Effector CD4-positive, alpha-beta T cell (primary cell): ENCODE results near the gene TMEM183A.
"Not testable (repeated sequence)": the region's sequence is repeated elsewhere in the genome, so short reads cannot be mapped to it uniquely, and the experiment has no call there.

Experiments
- DNase-seq: peaks from one replicate; pipeline ENCODE4 v3.0.0-alpha.2; 2020

TMEM183A gene

DNA sequence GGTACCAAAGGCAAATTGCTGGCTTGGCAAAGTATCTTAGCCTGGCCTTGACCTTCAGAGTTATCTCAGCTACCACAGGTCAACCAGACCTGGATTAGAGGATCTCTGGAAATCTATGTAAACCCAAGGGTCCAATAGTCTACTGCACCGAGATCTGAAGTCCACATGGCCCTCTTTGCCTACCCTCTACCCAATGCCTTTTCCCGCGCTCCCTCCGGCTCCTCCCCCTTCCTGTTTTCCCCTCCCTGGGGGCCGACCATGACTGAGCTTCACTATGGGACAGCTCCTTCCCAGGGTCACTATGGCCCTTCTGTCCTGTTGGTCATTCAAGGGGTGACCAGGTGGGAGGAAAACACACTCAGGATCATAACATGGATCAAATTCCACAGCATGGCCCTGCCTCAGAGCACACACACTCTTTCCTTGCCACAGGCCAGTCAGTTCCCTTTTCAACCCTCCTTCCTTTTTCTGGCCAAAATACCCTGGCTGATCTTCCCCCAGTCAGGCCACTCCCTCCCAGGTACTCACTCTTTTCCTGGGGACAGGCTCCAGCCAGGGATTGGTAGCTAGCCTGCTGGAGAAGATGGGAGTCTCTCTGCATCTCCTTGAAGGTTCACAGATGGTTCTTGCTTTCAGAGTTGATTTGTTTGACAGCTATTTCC is 19.1 kb upstream of the TMEM183A start:
- DNase-seq: no peak

DNA sequence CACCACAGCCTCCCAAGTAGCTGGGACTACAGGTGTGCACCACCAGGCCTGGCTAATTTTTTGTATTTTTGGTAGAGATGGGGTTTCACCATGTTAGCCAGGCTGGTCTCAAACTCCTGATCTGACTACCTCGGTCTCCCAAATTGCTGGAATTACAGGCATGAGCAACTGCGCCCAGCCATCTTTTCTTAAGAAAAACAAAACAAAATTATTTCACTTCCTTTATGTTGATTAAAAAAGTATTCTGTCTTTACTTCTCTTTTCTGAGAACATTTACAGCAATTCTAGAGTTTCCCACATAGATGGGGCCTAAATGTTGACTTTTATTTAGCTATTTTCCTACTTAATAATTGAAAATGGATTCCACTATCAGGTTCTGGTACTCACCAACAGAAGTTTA is 17.3 kb upstream of the TMEM183A start:
- DNase-seq: no peak

DNA sequence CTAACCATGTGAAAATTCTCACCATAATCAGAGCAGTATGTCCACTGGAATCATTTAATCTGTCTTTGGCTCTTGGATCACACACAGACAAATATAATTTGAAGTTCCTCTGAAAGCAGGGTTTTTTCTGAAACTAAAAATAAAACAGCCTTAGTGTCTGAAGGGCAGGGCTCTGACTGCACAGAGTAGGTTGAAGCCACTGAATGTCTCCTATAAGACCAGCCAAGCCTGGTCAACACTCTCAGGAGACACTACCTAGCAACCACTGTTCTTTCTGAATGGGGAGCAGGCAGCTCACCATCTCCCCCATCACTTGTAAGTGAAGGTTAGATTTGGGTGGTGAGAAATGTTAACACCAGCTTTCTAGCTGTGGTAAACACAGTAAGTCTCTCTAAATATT is 16.1 kb upstream of the TMEM183A start:
- no peak for DNase-seq

DNA sequence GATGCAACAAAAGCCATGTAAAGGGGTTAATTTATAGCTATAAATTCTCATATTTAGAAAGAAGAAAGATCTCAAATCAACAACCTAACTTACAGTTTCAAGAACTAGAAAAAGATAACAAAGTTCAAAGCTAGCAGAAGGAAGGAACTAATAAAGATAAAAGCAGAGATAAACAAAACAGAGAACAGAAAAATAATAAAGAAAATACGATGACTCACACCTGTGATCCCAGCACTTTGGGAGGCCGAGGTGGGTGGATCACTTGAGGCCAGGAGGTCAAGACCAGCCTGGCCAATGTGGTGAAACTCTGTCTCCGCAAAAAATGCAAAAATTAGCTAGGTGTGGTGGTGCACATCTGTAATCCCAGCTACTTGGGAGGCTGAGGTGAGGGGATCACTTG is 12.4 kb upstream of the TMEM183A start:
- DNase-seq: no peak

DNA sequence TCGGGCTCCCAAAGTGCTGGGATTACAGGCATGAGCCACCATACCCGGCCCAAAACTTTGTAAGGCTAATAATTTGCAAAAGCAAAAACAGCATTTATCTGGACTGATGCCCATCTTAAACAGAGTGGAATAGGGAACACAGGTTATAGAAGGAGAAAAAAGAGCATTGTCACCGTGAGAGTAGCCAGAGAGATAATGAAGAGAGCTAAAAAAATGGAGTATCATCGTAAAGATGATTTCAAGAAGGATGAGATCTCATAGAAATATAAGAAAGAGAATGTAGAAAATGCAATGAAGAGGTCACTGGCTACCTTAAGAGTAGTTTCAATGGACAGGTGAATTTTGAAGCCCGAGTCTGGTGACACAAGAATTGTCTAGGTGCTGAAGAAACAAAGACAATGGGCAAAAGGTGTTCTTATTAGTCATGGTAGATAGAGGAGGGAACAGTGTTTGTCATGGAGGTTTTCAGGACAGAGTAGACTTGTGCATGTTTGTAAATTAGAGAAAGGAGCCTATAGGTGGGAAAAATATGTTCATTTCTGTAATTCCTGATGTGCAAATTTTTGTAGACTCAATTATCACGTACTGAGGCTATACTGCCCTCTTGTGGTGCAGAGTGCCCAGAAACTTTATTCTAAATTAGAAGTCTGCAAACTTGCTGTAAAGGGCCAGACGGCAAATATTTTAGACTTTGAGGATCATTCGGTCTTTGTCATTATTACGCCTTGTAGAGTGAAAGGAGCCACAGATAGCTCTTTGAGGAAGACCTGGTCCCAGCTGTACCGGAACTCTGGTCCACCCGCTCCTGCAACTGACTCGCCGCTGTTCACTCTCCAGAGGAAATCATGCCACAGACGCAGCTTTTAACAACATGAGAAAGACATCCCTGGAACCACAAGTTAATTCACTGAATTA is 8.1 kb upstream of the TMEM183A start:
- peak; percentile 68 for DNase-seq

DNA sequence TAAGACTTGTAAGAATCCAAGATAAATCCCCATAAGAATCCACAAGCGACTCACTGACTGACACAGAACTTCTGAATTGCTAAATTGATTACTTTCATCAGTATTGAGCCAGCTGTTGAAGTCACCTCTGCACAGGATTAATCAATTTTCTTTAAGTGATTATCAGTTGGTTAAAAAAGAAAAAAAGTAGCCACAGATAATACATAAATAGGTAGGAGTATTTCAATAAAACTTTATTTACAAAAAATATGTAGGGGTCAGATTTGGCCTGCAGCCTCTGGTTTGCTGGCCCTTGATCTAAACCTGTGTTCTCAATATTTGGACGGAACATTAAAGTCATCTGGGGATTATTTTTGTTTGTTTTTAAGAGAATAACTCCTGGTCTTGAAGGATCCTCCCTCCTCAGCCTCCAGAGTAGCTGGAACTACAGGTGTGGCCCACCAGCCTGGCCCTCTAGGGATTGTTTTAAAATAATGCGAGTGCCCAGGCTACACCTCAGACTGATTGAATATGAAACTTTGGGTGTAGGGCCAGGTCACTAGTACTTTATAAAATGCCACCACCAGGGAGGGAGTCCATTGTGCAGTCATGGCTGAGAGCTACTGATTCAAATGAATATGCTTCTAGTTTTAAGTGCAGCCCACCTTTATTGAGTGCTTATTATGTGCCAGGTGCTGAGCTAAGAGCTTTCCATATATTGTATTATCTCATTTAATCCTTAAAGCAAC is 6.8 kb upstream of the TMEM183A start:
- no peak for DNase-seq

DNA sequence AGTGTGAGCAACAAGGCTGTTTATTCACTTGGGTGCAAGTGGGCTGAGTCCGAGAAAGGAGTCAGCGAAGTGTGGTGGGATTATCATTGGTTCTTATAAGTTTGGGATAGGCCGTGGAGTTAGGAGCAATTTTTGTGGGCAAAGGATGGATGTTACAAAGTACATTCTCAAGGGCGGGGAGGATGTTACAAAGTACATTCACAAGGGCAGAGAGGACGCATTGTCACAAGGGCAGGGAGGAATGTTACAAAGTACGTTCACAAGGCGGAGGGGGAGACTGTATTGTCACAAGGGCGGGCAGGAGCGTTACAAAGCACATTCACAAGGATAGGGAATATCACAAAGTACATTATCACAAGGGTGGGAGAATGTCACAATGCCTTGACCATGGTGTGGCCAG is 5.2 kb upstream of the TMEM183A start:
- no peak for DNase-seq

DNA sequence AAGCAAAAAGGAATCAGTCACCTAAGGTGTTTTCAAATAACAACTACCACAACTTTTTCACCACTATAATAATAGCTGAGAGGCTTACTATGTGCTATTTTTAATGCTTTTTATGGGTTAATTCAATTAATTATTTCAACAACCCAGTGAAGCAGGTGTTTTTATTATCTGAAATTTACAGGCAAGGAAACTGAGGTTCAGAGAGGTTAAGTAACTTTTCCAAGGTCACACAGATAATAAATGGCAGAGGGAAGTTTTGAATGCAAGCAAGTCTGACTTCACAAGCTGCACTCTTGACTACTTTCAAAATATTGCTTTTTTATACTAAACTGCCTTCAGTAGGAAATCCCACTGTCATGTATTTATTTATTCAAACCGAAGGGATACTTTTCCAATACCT is 4.2 kb upstream of the TMEM183A start:
- no peak for DNase-seq

DNA sequence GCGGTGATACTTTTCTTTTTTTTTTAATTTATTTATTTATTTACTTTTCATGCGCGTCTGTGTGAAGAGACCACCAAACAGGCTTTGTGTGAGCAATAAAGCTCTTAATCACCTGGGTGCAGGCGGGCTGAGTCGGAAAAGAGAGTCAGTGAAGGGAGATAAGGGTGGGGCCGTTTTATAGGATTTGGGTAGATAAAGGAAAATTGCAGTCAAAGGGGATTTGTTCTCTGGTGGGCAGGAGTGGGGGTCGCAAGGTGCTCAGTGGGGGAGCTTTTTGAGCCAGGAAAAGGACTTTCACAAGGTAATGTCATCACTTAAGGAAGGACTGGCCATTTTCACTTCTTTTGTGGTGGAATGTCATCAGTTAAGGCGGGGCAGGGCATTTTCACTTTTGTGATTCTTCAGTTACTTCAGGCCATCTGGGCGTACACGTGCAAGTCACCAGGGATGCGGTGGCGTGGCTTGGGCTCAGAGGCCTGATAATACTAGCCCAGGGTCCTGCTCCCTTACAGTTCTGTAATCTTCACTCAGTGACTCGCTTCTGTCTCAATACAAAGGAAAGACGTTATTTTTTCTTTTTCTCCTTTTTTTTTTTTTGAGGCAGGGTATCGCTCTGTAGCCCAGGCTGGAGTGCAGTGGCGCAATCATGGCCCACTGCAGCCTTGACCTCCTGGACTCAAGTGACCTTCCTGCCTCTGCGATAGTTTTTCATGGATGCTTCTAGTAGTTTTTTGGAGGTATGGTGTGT is 1.6 kb upstream of the TMEM183A start:
- DNase-seq: not testable (repeated sequence)

DNA sequence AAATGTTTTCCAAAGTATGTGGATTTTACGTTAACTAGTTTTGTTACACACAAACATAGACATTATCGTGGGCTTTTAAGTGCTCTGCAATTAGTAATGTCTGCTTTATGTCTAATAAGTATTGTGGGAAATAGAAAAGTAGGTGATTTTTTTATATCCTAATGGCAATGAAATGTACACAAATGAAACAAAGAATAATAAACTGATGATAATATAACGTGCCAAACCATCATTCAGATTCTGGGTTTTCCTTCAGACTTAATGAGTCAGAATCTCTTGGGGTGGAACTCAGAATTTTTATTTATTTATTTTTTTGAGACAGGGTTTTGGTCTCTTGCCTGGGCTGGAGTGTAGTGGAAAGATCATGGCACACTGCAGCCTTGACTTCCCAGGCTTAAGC is 2.0 kb downstream of the TMEM183A start:
- no peak for DNase-seq

DNA sequence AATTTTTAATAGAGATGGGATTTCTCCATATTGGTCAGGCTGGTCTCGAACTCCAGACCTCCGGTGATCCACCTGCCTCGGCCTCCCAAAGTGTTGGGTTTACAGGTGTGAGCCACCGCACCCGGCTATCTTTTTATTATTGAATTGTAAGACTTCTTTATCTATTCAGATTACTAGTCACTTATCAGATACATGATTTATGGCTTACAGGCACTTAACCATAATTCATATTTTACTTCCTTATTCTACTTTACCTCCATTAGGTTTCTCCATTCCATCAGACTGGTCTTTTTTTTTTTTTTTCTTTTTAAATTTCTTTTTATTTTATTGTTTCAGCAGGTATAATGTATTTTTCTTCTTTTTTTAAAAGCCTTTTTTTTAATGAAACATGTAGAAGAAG is 4.4 kb downstream of the TMEM183A start:
- DNase-seq: no peak

DNA sequence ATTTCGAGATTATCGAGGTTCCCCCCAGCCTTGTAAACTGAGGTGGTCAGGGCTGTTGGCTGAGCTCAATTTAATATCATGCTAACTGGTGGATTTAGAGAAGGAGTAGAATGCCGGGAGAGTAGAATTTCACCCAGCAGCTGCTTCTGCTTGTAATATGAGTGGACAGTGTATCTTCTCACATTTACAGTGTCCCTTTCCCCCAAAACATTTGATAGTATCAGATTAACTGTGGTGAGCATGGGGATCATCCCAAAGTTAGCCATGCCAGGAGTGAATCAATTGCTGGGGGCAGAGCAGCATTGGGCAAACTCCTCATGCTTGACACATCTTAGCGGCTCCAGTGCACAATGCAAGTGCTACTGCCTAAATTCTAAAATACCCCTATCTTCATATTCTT is 9.9 kb downstream of the TMEM183A start:
- DNase-seq: no peak

DNA sequence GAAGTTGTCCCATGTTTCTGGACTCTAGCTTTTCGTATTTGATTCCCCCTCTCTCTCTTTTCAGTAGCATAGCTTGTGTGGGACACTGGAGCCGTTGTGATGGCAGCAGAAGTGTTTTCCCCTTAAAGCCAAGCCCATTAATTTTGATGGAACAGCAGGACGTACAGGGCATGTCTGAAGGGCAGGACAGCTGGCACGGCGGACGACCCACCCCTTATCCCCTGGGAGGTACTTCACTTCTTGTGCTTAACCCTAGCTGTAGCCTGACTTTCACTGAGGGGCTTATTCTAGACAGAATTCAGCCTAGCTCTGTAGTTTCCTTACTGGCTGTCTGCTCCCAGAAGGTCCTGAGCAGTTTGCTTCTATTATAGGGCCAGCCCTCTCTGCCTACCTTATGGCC is 10.5 kb downstream of the TMEM183A start:
- DNase-seq: no peak

DNA sequence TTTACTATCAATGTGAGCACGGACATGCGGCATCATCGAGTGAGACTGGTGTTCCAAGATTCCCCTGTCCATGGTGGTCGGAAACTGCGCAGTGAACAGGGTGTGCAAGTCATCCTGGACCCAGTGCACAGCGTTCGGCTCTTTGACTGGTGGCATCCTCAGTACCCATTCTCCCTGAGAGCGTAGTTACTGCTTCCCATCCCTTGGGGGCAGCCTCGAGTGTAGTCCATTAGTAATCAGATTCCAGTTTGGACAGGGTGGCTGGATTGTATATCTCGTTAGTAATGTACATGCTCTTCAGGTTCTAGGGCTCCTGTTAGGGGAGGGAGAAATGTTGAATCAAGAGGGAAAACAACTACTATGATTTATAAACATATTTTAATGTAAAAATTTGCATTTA is 15.7 kb downstream of the TMEM183A start:
- DNase-seq: not testable (repeated sequence)

DNA sequence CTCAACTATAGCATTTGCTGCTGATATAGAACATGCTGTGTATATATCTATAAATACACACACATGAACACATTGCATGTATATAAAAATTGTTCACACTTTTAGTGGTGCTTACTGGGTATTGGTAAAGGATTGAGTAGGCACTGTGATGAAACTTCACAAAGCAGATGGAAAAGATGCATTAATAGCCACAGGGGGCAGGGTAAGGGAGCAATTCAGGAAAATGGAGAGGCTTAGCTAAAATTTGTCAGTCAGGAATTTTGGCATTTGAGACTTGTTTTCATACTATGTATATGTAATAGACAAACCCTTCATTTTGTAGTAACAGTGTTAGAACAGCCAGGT is 18.5 kb downstream of the TMEM183A start:
- DNase-seq: no peak

DNA sequence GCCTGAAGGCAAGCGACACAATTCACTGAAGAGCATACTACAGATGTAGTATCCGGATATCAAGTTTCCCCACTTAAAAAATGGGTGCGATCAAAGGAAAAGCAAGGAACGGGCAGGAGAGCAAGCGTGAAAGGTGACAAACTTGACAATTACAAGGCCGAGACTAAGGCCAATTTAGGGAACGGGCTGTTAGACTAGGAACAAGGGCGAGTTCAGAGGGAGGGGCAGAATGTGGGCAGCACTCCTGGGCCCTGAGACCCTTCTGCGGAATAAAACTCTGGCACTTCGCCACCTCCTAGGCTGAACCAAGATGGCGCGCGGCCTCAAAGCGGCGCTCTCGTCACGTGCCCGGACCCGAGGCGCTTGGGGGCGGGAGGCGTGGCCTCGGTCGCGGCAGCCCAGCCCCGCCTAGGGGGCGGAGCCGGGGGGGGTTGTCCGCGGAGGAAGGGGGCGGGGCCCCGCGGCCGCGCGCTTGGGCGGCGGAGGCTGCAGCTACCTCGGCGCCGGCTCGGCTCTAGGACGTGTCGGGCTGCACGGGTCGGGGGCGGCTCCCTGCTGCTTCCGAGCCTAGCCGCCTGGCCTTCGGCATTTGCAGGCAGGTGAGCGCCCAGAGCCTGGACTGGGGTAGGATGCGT is 19.0 kb downstream of the TMEM183A start, which contains the start of gene PPFIA4:
Gene PPFIA4, plus strand, starts transcription at position 461 of the 635 bp plus-strand sequence. CDS start 12,518 bp downstream, outside the sequence.
- DNase-seq: peak; percentile 77

DNA sequence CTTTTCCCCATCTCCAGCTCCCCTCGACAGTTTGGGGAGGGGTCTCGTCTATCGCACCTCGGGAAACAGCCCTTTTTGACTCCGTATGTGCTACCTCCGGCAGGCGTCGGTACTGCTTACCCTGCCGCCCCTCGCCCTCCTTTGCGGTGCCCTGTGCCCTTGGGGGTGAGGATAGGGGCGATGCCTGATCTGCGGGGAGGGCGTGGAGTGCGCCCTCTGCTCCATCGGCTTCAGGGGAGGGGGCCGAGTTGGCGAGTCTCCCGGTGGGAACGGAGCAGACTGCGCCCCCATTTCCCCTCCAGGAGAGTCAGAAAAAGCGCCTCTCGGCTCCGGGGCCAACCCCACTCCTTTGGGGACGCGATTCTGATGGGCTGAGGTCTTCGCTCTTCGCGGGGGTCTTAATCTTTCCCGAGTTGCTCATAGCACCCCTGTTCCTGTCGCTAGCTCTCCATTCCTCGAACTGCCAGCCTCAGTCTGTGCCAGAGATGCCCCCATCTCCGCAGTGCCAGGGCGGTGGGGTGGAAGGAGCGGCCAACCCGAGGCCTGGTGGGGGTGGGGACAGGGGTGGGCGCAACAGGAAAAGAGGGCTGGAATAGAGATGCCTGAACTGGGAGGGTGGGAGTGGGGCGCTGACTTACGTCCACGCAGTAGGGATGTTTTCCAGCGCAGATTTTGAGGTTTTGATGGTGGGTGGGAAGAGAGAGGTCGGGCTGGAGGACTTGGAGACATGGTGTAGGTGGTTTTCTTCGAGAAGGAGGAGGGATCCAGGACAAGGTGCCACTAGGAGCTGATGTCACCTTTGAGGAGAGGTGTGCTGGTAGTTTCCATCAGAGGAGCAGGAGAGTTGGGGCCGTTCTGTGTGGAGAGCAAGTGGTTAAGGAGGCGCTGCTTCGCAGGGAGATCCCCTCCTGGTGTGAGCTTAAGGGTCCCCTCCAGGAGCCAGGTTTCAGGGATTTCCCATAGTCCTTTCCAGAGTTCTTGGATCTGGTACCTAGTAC is 19.8 kb downstream of the TMEM183A start:
- no peak for DNase-seq

DNA sequence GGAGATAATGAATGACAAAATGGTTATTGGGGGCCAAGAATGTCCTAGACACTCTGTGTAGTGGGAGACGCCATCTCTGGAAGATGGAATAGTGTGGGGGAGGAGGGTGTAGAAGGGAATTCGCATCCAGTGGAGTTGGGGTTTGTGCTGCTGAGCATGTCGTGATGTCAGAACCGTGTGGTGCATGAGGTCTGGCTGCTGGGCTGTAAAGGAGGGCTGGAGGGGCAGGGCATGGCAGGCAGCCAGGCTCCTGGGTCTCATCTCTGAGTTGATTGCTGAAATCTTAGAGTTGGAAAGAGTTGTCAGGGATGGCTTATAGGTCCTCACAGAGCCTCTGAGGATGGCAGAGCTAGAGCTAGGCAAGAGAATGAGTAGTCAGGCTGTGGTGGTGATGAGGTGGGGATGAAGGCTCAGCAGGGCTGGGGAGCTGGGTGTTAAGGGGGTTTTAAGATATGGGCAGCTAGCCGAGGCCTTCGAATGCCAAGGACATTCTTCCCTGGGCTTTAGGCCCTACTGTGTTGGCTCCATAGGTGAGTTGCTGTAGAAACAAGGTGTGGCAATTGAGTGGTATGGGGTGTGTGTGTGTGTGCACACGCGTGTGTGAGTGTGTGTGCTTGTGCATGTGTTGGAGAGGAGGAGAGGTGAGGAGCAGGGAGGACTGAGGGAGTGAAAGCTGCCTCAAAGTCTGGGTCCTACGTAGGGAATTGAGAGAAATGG is 21.1 kb downstream of the TMEM183A start:
- no peak for DNase-seq

DNA sequence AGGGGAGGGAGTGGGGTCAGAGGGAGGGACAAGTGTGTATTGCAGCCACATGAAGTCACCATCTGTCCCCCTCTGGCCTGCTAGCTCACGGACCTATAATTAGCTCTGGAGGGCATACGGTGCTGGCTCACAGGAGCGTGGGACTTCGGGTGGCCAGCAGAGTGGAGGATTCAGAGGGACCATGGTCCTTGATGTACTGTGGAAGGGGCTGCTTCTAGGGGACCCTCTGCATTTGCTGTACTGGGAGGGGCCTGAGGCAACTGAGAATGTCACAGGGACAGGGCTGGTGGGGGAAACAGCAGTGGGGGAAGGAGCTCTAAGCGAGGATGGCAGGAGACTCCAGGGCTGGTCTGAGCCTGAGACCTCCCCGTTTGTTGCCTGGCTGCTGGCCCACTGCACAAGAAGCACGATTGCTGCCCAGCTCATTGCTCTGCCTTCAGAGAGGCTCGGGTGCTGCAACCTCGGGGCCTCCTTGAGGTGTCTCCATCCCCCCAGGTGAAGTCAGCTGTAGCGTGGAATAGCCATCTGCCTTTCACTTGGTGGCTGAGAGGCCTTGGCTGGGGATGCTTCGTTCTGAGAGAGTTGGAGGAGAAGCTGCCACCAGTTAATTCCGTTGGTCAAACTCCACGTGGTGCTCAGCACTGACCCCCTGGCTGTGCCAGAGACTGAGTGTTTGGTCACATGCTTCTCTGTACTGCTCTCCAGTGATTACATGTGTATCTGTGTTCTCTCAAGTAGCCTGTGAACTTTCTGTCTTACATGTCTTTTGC is 21.8 kb downstream of the TMEM183A start:
- no peak for DNase-seq

DNA sequence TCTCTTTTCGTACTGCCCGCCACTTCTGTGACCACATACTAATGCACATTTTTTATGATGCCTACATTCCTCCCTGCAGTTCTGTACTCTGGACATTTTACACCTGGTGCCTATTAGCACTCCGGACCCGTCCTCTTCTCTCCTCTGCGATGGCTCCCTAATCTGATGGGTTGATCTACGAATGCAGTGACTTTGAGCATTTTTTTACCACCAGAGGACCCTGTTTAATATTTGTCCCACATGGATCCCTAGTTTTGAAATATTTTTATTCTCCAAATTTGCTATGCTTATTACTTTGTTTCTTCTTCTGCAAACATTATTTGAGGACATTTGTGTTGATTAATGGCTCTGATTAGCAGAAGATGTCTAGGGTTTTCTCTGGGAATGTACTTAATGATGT is 24.3 kb downstream of the TMEM183A start:
- no peak for DNase-seq
